ENCODE results near the gene POLL. TPM values are rescaled to one million over a fixed set of nuclear protein-coding genes. Genes with fewer than 3 reads are reported as not detected.

Gene POLL
- total RNA-seq, 2 donors from 2014 or later: 27.1 to 28.6 TPM

DNA sequence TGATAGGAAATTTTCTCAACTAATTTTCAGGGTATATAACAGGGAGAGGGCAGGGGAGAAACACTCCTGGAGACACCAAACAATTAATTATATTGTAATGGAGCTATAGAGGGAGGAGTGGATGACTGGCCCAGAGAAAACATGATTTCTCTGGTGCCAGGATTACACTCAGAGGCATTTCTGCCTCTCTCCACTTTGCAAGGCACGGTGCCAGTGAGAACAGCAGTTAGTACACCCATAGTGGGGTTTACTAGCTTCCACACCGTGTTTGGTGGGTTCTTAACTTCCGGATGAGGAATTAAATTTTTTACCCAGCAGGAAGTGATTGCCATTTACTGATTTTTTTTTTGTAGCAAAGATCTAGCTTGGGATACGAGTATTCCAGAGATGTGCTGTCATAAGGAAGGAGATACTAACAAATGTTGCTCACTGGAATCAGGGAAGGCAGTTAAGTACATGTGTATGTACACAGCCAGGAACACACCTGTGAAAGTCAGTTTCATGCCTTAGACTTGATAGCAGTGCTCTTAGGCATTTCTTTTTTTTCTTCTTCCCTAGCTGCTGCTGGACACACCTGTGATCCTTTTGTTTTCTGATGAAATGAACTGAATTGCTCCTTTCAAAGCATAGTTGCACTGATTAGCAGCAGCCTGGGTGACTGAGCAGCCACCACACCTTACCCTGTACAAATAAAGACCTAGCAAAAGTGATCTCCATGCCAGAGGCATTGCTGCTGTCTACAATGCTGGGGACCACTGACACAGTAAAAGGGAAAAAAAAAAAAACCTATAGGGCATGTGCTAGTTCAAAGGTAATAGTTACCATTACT lies 58.1 kb downstream of the POLL start:
- DNase-seq (peak in 1 of 2 donors; percentile 10), ATAC-seq (peak; percentile 90)
- intact Hi-C loops (cut with DNase I, micrococcal nuclease): no loop called here

DNA sequence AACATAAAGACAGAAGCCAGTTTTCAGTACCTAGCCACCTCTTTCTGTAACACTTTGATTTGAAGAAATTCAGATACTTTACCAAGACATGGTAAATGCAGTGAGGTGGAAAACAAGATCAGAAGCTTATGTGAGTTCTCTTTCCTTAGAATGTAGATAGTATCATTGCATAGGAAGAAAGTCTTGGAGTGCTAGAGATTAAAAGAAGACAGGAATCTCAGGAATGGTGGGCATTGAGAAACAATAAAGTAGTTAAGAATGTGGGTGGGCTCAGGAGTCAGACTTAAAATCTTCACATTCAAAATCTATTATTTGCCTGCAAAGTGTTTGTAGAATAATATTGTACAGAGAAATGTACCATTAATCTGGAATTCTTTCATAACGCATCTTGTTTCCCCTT lies 58.9 kb downstream of the POLL start:
- no peak for DNase-seq
- ATAC-seq: no peak
- intact Hi-C loops (cut with DNase I, micrococcal nuclease): no loop called here

Small RNAs within 50 kb of the gene (microRNA-seq; reads per million reads assigned to microRNA genes)
- 0 reads per million in 2 donors for gene MIR3158-1
- 0 reads per million in 2 donors for gene MIR3158-2

Other genes with a start within 250 kb of the POLL start
- gene BTRC, start 234.1 kb downstream of the POLL start, total RNA-seq: 10 to 100 TPM; 13.0 to 15.5 TPM
- 10 to 100 TPM in 1 of 2 donors, 1 to 10 TPM in 1; 7.3 to 12.9 TPM for gene DPCD, start 64 bp upstream of the POLL start, total RNA-seq
- 10 to 100 TPM; 57.3 to 57.5 TPM for gene FBXW4, start 106.9 kb upstream of the POLL start, total RNA-seq
- gene FGF8, start 187.9 kb upstream of the POLL start, total RNA-seq: not detected
- gene NPM3, start 195.2 kb upstream of the POLL start, total RNA-seq: 10 to 100 TPM; 17.9 to 22.1 TPM
- gene OGA, start 230.2 kb upstream of the POLL start, total RNA-seq: 10 to 100 TPM; 81.9 to 83.3 TPM